Measurements from ENCODE around the gene CHAF1A.
A peak's percentile ranks its signal among the peaks of the same experiment; 100 is the strongest.

CHAF1A gene

GRCh38 chr19:4374498-4375163, 27.8 kb upstream of the CHAF1A start:
- Histone ChIP-seq H3K27me3 (ENCODE audit: insufficient read depth, low read length) (no peaks in the 10 kb centered on the region), H3K36me3 (ENCODE audit: insufficient read depth, low read length) (no peaks in the 10 kb centered on the region), H3K9me3 (ENCODE audit: insufficient read depth, low read depth, low read length) (no peaks in the 10 kb centered on the region), H3K27ac (ENCODE audit: low read depth, low read length) (peak overlapping the region; percentile 82), H3K4me3 (ENCODE audit: low read length) (no peak overlapping the region), H3K4me1 (ENCODE audit: insufficient read depth, low read length) (peaks cover 39% of the 10 kb centered on the region), H3K9ac (ENCODE audit: low read depth, low read length) (peak overlapping the region; percentile 46)
- WGBS: 86% methylated on average over 27 of the region's 27 CpGs

GRCh38 chr19:4375164-4376027, 27.0 kb upstream of the CHAF1A start:
- 67% methylated on average over 16 of the region's 16 CpGs for WGBS
- Histone ChIP-seq H3K9ac (ENCODE audit: low read depth, low read length) (peak overlapping the region; percentile 46), H3K36me3 (ENCODE audit: insufficient read depth, low read length) (no peaks in the 10 kb centered on the region), H3K9me3 (ENCODE audit: insufficient read depth, low read depth, low read length) (no peaks in the 10 kb centered on the region), H3K4me3 (ENCODE audit: low read length) (no peak overlapping the region), H3K4me1 (ENCODE audit: insufficient read depth, low read length) (peaks cover 33% of the 10 kb centered on the region), H3K27ac (ENCODE audit: low read depth, low read length) (peak overlapping the region; percentile 82), H3K27me3 (ENCODE audit: insufficient read depth, low read length) (no peaks in the 10 kb centered on the region)

GRCh38 chr19:4376028-4376670, 26.3 kb upstream of the CHAF1A start:
- 74% methylated on average over 16 of the region's 16 CpGs for WGBS
- Histone ChIP-seq H3K27me3 (ENCODE audit: insufficient read depth, low read length) (no peaks in the 10 kb centered on the region), H3K4me1 (ENCODE audit: insufficient read depth, low read length) (peaks cover 33% of the 10 kb centered on the region), H3K4me3 (ENCODE audit: low read length) (no peak overlapping the region), H3K27ac (ENCODE audit: low read depth, low read length) (peak overlapping the region; percentile 82), H3K9me3 (ENCODE audit: insufficient read depth, low read depth, low read length) (no peaks in the 10 kb centered on the region), H3K36me3 (ENCODE audit: insufficient read depth, low read length) (no peaks in the 10 kb centered on the region), H3K9ac (ENCODE audit: low read depth, low read length) (no peak overlapping the region)

- Histone ChIP-seq H3K36me3 (ENCODE audit: insufficient read depth, low read length) (no peaks in the 10 kb centered on the region), H3K27me3 (ENCODE audit: insufficient read depth, low read length) (no peaks in the 10 kb centered on the region), H3K4me1 (ENCODE audit: insufficient read depth, low read length) (peaks cover 33% of the 10 kb centered on the region), H3K27ac (ENCODE audit: low read depth, low read length) (no peak overlapping the region), H3K9me3 (ENCODE audit: insufficient read depth, low read depth, low read length) (no peaks in the 10 kb centered on the region), H3K9ac (ENCODE audit: low read depth, low read length) (no peak overlapping the region), H3K4me3 (ENCODE audit: low read length) (no peak overlapping the region)
- WGBS: 58% methylated on average over 10 of the region's 10 CpGs
Observed at GRCh38 chr19:4376671-4376990, 25.8 kb upstream of the CHAF1A start.

- Histone ChIP-seq H3K4me3 (ENCODE audit: low read length) (no peak overlapping the region), H3K9me3 (ENCODE audit: insufficient read depth, low read depth, low read length) (no peaks in the 10 kb centered on the region), H3K4me1 (ENCODE audit: insufficient read depth, low read length) (peaks cover 33% of the 10 kb centered on the region), H3K27me3 (ENCODE audit: insufficient read depth, low read length) (no peaks in the 10 kb centered on the region), H3K27ac (ENCODE audit: low read depth, low read length) (no peak overlapping the region), H3K36me3 (ENCODE audit: insufficient read depth, low read length) (no peaks in the 10 kb centered on the region), H3K9ac (ENCODE audit: low read depth, low read length) (no peak overlapping the region)
- WGBS: 86% methylated on average over 23 of the region's 23 CpGs
Observed at GRCh38 chr19:4376991-4377781, 25.3 kb upstream of the CHAF1A start.

- Histone ChIP-seq H3K27ac (ENCODE audit: low read depth, low read length) (0 out of 2 replicates have a peak overlapping the region, but pooled peaks have one; percentile 25), H3K9me3 (ENCODE audit: insufficient read depth, low read depth, low read length) (no peaks in the 10 kb centered on the region), H3K4me3 (ENCODE audit: low read length) (no peak overlapping the region), H3K9ac (ENCODE audit: low read depth, low read length) (no peak overlapping the region), H3K36me3 (ENCODE audit: insufficient read depth, low read length) (peaks cover 5% of the 10 kb centered on the region; the same call in 1 of the 2 replicates), H3K27me3 (ENCODE audit: insufficient read depth, low read length) (no peaks in the 10 kb centered on the region), H3K4me1 (ENCODE audit: insufficient read depth, low read length) (peaks cover 33% of the 10 kb centered on the region)
- 95% methylated on average over 11 of the region's 11 CpGs for WGBS
Observed at GRCh38 chr19:4378886-4379285, 23.6 kb upstream of the CHAF1A start.

GRCh38 chr19:4379383-4380253, 22.8 kb upstream of the CHAF1A start:
- H3K4me3 ChIP-seq (ENCODE audit: low read length): no peak overlapping the region

GRCh38 chr19:4380254-4380727, 22.1 kb upstream of the CHAF1A start:
- Histone ChIP-seq H3K4me3 (ENCODE audit: low read length) (no peak overlapping the region), H3K9ac (ENCODE audit: low read depth, low read length) (no peak overlapping the region), H3K4me1 (ENCODE audit: insufficient read depth, low read length) (peaks cover 20% of the 10 kb centered on the region), H3K36me3 (ENCODE audit: insufficient read depth, low read length) (peaks cover 5% of the 10 kb centered on the region; the same call in 1 of the 2 replicates), H3K27ac (ENCODE audit: low read depth, low read length) (no peak overlapping the region), H3K27me3 (ENCODE audit: insufficient read depth, low read length) (no peaks in the 10 kb centered on the region), H3K9me3 (ENCODE audit: insufficient read depth, low read depth, low read length) (no peaks in the 10 kb centered on the region)
- 84% methylated on average over 17 of the region's 17 CpGs for WGBS

More at GRCh38 chr19:4379383-4380253, 22.8 kb upstream of the CHAF1A start:
- Histone ChIP-seq H3K9me3 (ENCODE audit: insufficient read depth, low read depth, low read length) (no peaks in the 10 kb centered on the region), H3K36me3 (ENCODE audit: insufficient read depth, low read length) (peaks cover 5% of the 10 kb centered on the region; the same call in 1 of the 2 replicates), H3K27me3 (ENCODE audit: insufficient read depth, low read length) (no peaks in the 10 kb centered on the region), H3K4me1 (ENCODE audit: insufficient read depth, low read length) (peaks cover 27% of the 10 kb centered on the region), H3K9ac (ENCODE audit: low read depth, low read length) (no peak overlapping the region), H3K27ac (ENCODE audit: low read depth, low read length) (no peak overlapping the region)
- WGBS: 90% methylated on average over 20 of the region's 20 CpGs

- Histone ChIP-seq H3K4me3 (ENCODE audit: low read length) (no peak overlapping the region), H3K36me3 (ENCODE audit: insufficient read depth, low read length) (peaks cover 5% of the 10 kb centered on the region; the same call in 1 of the 2 replicates), H3K9ac (ENCODE audit: low read depth, low read length) (no peak overlapping the region), H3K9me3 (ENCODE audit: insufficient read depth, low read depth, low read length) (no peaks in the 10 kb centered on the region), H3K27ac (ENCODE audit: low read depth, low read length) (no peak overlapping the region), H3K27me3 (ENCODE audit: insufficient read depth, low read length) (no peaks in the 10 kb centered on the region), H3K4me1 (ENCODE audit: insufficient read depth, low read length) (peaks cover 10% of the 10 kb centered on the region)
- WGBS: 93% methylated on average over 15 of the region's 15 CpGs
Observed at GRCh38 chr19:4385291-4386040, 17.0 kb upstream of the CHAF1A start.
